Sigmoid colon (tissue), 7 donors: ENCODE data around the gene SLC4A1AP. TPM values are rescaled to one million over a fixed set of nuclear protein-coding genes. Genes with fewer than 3 reads are reported as not detected.
A peak's percentile ranks its signal among the peaks of the same experiment; 100 is the strongest.

Experiments
- DNase-seq: peaks from one replicate; pipeline ENCODE4 v3.0.0-alpha.2; 2019
- H3K27ac ChIP-seq, 4 donors: fragments of 200-600 bp; sonication (generic); one replicate each; pipeline ENCODE4 v1.5.1; 2016 to 2019; ENCODE audit warnings: mild to moderate bottlenecking in 1 of 4
- H3K27me3 ChIP-seq, 3 donors: fragments of 200-600 bp; sonication (generic); one replicate each; pipeline ENCODE4 v1.5.1; 2019; ENCODE audit warnings: mild to moderate bottlenecking in 1 of 3
- H3K36me3 ChIP-seq, 4 donors: fragments of 200-600 bp; sonication (generic); one replicate each; pipeline ENCODE4 v1.5.1; 2016 to 2019
- H3K4me1 ChIP-seq, 4 donors: fragments of 200-600 bp; sonication (generic); one replicate each; pipeline ENCODE4 v1.5.1; 2017 to 2019
- H3K4me3 ChIP-seq, 4 donors: fragments of 200-600 bp; sonication (generic); one replicate each; pipeline ENCODE4 v1.5.1; 2017 to 2019; ENCODE audit warnings: mild to moderate bottlenecking in 2 of 4, moderate library complexity in 1 of 4
- H3K9me3 ChIP-seq, 4 donors: fragments of 200-600 bp in 3 of 4; sonication (generic) in 3 of 4; one replicate each; pipeline versions ENCODE4 v1.5.1 to v1.6.1; 2013 to 2019
- EP300 ChIP-seq, 4 donors: sonication (generic); formaldehyde crosslinking; IDR thresholded peaks; one replicate each; pipeline ENCODE4 v1.6.1; 2017; ENCODE audit warnings: antibody characterized with exemption in 4 of 4
- POLR2A ChIP-seq, 2 donors: fragments of 450-650 bp; IDR thresholded peaks; one replicate each; pipeline ENCODE4 v1.6.1; 2016; ENCODE audit warnings: antibody characterized with exemption in 2 of 2, mild to moderate bottlenecking in 2 of 2, moderate library complexity in 2 of 2
- POLR2AphosphoS5 ChIP-seq, 4 donors: sonication (generic); formaldehyde crosslinking; IDR thresholded peaks; one replicate each; pipeline ENCODE4 v1.6.1; 2017; ENCODE audit warnings: antibody characterized with exemption in 4 of 4
- WGBS, 2 donors: extraction: QIAGEN DNeasy Blood & Tissue Kit; methylation state at CpG; one replicate each; pipeline ENCODE4 v1.1.7; 2013; 5-methylcytosine and 5-hydroxymethylcytosine counted together
- intact Hi-C: fragments of 100-400 bp; cut with DNase I; formaldehyde crosslinking; loops from one replicate; pipeline ENCODE4 v1.15.1; 2023
- polyA plus RNA-seq, 3 donors: library from polyadenylated mRNA; stranded (reverse); fragments of 200-250 nt; gene quantifications; one replicate each; pipeline ENCODE4 v1.2.3, GENCODE V29; 2013
- total RNA-seq, 4 donors: library from RNA; depleted of rRNA; stranded (reverse); fragments of >200 nt; gene quantifications; one replicate each; pipeline ENCODE4 v1.1.0, GENCODE V29; 2016
- TF ChIP-seq, protein P1 (sequence below), 4 experiments: fragments of 450-650 bp in 3 of 4; fragments of 200-600 bp in 1 of 4; IDR thresholded peaks; one replicate each; pipeline ENCODE4 v1.5.1; 2016 to 2019; ENCODE audit warnings: antibody characterized with exemption in 4 of 4, mild to moderate bottlenecking in 3 of 4, moderate library complexity in 2 of 4
- donor health status: healthy with polysubstance abuse.
- donor health status: Bipolar disorder and iron deficiency.
- donor health status: healthy.

Gene SLC4A1AP
- total and polyA plus RNA-seq, 7 donors, result 10.2 to 21.4 (median 16.0) TPM

DNA sequence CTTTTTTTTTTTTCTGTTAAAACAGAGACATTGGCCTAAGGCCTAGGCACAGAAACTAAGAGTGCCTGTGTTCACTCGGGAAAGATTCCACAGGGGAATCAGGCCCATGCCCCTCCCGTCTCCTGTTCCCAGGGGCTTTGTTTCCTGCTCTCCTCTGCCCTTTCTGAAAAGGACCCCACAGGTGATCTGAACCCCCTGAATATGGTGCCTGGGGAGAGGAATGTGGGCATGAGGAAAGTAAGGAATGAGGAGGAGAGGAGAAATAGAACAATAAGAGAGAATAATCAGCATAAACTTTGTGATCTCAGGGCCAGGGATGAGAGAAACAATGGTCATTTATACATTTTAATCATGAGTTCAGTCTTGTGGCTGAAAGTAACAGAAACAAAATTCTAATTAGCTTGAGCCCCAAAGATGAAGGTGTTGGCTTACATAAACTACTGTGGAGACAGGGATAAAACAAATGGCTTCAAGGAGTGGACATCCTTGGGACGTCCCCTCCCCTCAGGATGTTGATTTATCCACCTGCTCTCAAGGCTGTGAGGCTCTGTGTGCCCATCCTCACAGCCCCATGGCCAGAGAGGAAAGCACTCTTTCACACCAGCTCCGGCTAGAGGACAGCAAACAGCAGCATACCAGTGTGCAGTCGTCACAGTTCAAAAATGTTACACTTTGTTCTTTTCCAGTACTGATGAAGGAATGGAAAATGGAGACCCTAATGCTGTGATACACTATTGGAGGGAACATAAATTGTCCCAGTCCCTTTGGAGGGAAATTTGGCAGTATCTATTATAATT, 61.4 kb downstream of the SLC4A1AP start:
- no peaks in the 10 kb centered on the region for H3K36me3 ChIP-seq
- H3K27me3 ChIP-seq, result no peaks in the 10 kb centered on the region
- TF ChIP-seq, protein P1, sequence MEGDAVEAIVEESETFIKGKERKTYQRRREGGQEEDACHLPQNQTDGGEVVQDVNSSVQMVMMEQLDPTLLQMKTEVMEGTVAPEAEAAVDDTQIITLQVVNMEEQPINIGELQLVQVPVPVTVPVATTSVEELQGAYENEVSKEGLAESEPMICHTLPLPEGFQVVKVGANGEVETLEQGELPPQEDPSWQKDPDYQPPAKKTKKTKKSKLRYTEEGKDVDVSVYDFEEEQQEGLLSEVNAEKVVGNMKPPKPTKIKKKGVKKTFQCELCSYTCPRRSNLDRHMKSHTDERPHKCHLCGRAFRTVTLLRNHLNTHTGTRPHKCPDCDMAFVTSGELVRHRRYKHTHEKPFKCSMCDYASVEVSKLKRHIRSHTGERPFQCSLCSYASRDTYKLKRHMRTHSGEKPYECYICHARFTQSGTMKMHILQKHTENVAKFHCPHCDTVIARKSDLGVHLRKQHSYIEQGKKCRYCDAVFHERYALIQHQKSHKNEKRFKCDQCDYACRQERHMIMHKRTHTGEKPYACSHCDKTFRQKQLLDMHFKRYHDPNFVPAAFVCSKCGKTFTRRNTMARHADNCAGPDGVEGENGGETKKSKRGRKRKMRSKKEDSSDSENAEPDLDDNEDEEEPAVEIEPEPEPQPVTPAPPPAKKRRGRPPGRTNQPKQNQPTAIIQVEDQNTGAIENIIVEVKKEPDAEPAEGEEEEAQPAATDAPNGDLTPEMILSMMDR (IDR thresholded peaks at IDR 0.05), result no peak
- TF ChIP-seq POLR2AphosphoS5 (IDR thresholded peaks at IDR 0.05) (peak; percentile 17 to 70 (median 48)), POLR2A (IDR thresholded peaks at IDR 0.05) (no peak), EP300 (IDR thresholded peaks at IDR 0.05) (peak in 2 of 4 donors; percentile 54 to 75)
- no peaks in the 10 kb centered on the region for H3K9me3 ChIP-seq
- DNase-seq, result no peak
- intact Hi-C loops, result loop anchor here (5.0 kb wide), 2 partner anchors 52 to 672 kb away; no protein-coding TSS in a partner anchor
- peak overlapping the region; percentile 54 to 83 (median 74) for H3K27ac ChIP-seq
- no peak overlapping the region for H3K4me3 ChIP-seq
- H3K4me1 ChIP-seq, result peaks cover 0 to 26% (median 20%) of the 10 kb centered on the region in 4 donors
- WGBS, 2 donors, result 79 to 80% methylated on average over 5 of the region's 5 CpGs

DNA sequence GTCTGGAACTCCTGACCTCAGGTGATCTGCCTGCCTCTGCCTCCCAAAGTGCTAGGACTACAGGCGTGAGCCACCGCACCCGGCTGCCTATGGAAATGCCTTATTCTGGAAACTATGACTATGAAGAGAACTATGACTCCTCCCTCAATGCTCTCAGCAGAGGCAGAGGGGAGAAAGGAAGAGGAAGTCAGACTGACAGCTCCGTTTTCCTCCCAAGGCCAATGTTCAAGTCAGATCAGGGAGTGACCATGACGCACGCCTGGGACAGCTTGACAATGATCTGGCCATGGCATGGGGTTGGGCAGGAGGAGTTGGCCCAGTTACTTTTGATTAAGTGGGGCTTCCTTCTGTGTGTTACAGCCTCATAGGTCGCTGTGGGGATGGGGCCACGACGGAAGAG, 63.6 kb downstream of the SLC4A1AP start:
- intact Hi-C loops, result no loop called here
- no peak for TF ChIP-seq POLR2AphosphoS5 (IDR thresholded peaks at IDR 0.05)
- TF ChIP-seq EP300 (IDR thresholded peaks at IDR 0.05), result no peak
- TF ChIP-seq, protein P1 (IDR thresholded peaks at IDR 0.05), result no peak
- TF ChIP-seq POLR2A (IDR thresholded peaks at IDR 0.05), result no peak
- WGBS, 2 donors, result 70 to 76% methylated on average over 9 of the region's 9 CpGs

DNA sequence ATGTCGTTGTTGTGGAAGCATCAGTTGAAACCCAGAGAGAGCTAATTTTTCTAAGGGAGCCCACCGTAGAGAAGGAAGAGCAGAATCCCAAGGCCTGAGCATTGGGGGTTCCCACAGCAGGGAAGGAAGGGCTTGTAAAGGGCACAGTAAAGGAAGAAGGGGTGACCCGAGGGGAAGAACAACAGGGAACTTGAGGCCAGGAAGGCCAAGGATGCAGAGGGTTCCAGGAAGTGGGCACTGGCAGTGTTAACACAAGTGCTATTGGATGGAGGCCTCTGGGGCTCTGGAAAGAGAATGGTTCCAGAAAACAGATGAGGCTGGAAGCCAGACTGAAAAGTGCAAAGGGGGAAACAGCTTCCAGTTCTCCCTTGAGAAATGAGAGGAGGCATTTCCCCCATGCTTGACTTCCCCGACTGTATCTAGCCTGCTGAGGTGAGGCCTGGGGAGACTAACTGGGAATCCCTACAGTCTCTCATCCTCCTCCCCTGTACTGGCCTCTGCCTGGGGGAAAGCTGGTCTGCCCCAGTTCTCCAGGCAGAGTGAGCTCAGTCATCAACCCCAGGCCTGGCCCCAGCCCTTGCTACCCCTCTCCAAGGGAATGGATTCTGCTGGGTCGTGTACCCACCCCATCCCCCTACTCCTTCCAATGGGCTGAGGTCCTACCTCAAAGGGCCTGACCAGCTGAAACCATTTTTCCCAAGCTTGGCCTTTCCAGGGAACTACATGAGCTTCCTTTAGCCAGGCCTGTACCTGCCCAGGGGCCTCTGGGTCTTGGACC, 64.6 kb downstream of the SLC4A1AP start:
- intact Hi-C loops, result no loop called here
- H3K27ac ChIP-seq, result peak overlapping the region in 1 of 4 donors; percentile 12
- H3K27me3 ChIP-seq, result no peaks in the 10 kb centered on the region
- no peak for DNase-seq
- H3K4me1 ChIP-seq, result peaks cover 0 to 23% (median 19%) of the 10 kb centered on the region in 4 donors
- no peak overlapping the region for H3K4me3 ChIP-seq
- no peaks in the 10 kb centered on the region for H3K36me3 ChIP-seq
- WGBS, 2 donors, result 83 to 89% methylated on average over 5 of the region's 5 CpGs
- H3K9me3 ChIP-seq, result no peaks in the 10 kb centered on the region
- no peak for TF ChIP-seq EP300 (IDR thresholded peaks at IDR 0.05)

More for the DNA sequence above, 63.6 kb downstream of the SLC4A1AP start:
- peaks cover 0 to 26% (median 20%) of the 10 kb centered on the region in 4 donors for H3K4me1 ChIP-seq
- H3K27me3 ChIP-seq, result no peaks in the 10 kb centered on the region
- no peak for DNase-seq
- H3K4me3 ChIP-seq, result no peak overlapping the region
- no peaks in the 10 kb centered on the region for H3K36me3 ChIP-seq
- no peaks in the 10 kb centered on the region for H3K9me3 ChIP-seq
- H3K27ac ChIP-seq, result no peak overlapping the region

DNA sequence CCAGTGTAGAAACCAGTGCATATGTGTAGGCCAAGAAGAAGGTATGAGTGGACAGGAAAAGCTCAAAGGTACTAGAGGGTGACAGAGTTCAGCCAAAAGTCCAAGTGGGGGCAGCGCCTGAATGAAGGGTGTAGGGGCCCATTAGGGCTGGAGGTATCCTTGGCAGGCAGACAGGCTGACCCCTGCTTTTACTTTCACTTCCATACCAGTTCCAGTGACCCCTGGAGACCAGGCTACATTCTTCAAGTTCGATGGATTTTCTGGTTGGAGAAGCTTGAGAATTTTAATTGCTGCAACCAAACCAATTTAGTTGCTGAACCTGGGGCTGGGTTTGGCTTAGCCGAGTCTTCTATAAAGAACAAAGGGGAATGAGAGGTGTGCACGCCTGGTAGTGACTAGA, 65.5 kb downstream of the SLC4A1AP start:
- 45 to 60% methylated on average over 4 of the region's 4 CpGs for WGBS, 2 donors
- no peaks in the 10 kb centered on the region for H3K9me3 ChIP-seq
- TF ChIP-seq POLR2A (IDR thresholded peaks at IDR 0.05) (no peak), POLR2AphosphoS5 (IDR thresholded peaks at IDR 0.05) (no peak), EP300 (IDR thresholded peaks at IDR 0.05) (no peak)
- TF ChIP-seq, protein P1 (IDR thresholded peaks at IDR 0.05), result no peak
- H3K4me3 ChIP-seq, result no peak overlapping the region
- no peak for DNase-seq
- H3K4me1 ChIP-seq, result peaks cover 0 to 14% (median 11%) of the 10 kb centered on the region in 4 donors
- no peaks in the 10 kb centered on the region for H3K27me3 ChIP-seq
- H3K27ac ChIP-seq, result peak overlapping the region in 1 of 4 donors; percentile 27
- H3K36me3 ChIP-seq, result no peaks in the 10 kb centered on the region
- intact Hi-C loops, result no loop called here

DNA sequence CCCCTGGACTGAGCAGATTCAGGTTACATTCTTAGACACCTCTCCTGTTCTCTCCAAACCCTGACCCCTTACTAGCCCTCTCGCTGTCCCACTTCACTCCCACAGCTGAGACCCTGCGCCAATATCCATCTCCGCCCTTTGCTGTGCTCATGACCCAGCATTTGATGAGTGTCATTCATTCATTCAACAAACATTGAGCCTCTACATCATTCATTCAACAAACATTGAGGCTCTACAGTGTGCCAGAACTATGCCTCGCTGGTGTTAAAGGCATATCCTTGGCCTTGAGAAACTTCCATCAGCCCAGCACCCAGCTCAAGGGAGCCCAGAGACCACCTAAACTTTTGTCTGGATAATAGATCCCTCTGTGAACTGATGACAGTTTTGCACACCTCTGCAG, 65.9 kb downstream of the SLC4A1AP start:
- intact Hi-C loops, result no loop called here
- Histone ChIP-seq H3K9me3 (no peaks in the 10 kb centered on the region), H3K27ac (peak overlapping the region in 1 of 4 donors; percentile 27), H3K4me1 (peaks cover 0 to 12% (median 9%) of the 10 kb centered on the region in 4 donors), H3K36me3 (no peaks in the 10 kb centered on the region), H3K27me3 (no peaks in the 10 kb centered on the region), H3K4me3 (no peak overlapping the region)
- TF ChIP-seq EP300 (IDR thresholded peaks at IDR 0.05), result no peak
- TF ChIP-seq, protein P1 (IDR thresholded peaks at IDR 0.05), result no peak
- TF ChIP-seq POLR2AphosphoS5 (IDR thresholded peaks at IDR 0.05), result no peak
- no peak for TF ChIP-seq POLR2A (IDR thresholded peaks at IDR 0.05)
- 95 to 97% methylated on average over 4 of the region's 4 CpGs for WGBS, 2 donors
- DNase-seq, result no peak
